Measurements from ENCODE around the gene ZBTB8OS.
"Not testable (repeated sequence)": the region's sequence is repeated elsewhere in the genome, so short reads cannot be mapped to it uniquely, and the experiment has no call there.

The ZBTB8OS gene

GRCh38 chr1:32647308-32648134 lies 2.8 kb downstream of the ZBTB8OS start:
- no peak for FAIRE-seq

DNA sequence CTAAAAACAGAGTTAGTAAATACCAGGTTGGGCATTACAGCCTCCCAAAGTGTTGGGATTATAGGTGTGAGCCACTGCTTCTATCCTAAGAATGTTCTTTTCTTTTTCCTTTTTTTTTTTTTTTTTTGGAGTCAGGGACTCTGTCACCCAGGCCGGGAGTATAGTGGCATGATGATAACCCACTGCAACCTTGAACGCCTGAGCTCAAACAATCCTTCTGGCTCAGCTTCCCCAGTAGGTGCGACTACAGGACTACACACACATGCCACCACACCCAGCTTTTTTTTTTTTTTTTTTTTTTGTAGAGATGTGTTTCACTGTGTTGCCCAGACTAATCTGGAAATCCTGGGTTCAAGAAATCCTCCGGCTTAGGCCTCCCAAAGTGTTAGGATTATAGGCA lies 5.9 kb downstream of the ZBTB8OS start:
- FAIRE-seq, result no peak

DNA sequence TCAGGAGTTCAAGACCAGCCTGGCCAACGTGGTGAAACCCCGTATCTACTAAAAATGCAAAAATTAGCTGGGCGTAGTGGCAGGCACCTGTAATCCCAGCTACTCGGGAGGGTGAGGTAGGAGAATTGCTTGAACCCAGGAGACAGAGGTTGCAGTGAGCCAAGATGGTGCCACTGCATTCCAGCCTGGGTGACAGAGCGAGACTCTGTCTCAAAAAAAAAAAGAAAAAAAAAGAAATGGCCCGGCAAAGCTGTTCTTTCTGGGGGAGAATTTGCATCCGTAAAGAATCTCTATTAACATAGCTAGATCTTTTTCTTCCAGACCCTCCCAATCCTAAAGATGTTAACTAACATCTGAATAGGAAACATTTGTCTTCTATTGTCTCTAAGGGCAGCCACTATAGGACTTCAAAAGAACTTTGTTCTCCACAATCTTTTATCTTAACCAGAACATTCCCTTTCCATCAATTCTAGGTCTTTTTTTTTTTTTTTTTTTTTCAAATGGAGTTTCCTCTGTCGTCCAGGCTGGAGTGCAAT lies 8.0 kb downstream of the ZBTB8OS start:
- not testable (repeated sequence) for FAIRE-seq

DNA sequence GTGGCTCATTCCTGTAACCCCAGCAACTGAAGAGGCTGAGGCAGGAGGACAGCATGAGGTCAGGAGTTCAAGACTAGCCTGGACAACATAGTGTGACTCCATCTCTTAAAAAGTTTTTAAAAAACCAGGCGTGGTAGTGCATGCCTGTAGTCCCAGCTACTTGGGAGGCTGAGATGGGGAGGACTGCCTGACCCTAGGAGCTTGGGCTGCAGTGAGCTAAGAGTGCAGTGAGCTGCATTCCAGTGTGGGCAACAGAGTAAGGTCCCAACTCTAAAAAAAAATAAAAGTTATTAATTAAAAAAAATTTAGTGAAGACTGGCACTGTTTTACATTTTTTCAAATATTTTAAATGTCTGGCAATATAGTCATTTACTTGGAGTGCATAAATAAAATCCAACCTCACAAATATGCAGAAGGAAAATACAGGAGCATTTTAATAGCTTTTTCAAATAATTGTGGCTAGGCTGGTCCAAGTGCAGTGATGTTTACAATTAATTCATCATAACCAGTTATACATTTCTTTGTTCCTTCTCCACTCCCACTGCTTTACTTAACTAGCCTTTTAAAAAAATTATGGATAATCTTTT lies 10.8 kb downstream of the ZBTB8OS start:
- no peak for FAIRE-seq

DNA sequence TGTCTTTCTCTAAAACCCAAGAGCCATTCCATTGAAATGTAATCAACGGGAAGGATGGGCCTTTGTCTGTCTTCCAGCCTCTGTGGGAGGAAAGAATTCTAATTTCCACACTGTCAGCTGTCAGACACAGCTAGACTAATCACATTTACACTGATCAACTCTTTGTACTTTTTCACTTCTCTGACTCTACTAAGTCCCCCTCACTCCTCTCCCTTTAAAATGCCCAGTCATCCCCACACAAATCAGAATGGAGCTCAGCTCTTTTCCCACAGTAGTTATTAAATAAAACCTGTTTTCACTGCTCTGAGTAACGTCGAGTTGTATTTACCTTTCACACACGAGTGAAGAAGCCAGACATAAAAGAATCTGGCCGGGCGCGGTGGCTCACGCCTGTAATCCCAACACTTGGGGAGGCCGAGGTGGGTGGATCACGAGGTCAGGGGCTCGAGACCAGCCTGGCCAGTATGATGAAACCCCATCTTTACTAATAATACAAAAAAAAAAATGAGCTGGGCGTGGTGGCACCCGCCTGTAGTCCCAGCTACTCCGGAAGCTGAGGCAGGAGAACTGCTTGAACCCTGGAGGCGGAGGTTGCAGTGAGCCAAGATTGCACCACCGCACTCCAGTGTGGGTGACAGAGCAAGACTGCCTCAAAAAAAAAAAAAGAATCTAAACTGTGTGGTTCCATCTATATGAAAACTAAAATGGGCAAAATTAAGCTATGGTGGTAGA lies 13.3 kb downstream of the ZBTB8OS start:
- no peak for FAIRE-seq

DNA sequence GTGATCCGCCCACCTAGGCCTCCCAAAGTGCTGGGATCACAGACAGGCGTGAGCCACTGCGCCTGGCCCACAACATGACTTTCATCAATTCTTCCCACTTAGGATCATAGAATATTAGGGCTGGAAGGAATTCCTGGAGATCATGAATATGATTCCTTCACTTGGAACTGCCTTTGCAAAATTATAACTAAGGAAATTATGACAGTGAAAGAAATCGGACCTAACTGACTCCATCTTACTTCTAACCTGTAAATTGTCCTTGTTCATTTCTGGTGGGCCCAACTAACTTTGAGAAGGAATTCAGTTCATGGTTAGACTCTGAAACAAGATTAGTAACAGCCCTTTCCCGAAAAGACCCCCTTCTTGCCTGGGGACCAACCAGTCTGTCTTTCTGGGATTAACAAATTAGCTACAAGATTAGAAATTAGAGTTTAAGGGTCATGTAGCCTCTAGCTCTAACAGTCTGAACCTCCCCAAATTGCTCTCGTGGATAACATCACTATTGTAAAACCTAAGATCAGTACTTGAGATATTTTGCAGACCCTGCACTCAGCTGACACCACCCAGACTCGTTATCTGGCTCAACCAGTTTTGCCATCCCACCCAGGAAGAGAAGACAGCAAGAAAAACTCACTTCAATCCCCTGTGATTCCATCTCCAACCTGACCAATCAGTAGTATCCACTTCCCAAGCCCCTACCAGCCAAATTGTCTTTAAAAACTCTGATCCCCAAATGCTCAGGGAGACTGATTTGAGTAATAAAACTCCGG lies 14.7 kb downstream of the ZBTB8OS start:
- no peak for FAIRE-seq

GRCh38 chr1:32632829-32633228 lies 17.5 kb downstream of the ZBTB8OS start:
- FAIRE-seq, result no peak

DNA sequence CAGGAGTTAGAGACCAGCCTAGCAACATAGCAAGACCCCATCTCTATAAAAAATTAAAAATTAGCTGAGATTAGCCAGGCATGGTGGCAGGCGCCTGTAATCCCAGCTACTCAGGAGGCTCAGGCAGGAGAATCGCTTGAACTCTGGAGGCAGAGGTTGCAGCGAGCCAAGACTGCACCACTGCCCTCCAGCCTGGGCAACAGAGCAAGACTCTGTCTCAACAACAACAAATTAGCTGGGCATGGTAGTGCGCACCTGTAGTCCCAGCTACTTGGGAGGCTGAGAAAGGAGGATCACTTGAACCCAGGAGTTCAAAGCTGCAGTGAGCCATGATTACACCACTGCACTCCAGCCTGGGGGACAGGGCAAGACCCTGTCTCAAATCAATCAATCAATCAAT lies 20.2 kb downstream of the ZBTB8OS start:
- not testable (repeated sequence) for FAIRE-seq

DNA sequence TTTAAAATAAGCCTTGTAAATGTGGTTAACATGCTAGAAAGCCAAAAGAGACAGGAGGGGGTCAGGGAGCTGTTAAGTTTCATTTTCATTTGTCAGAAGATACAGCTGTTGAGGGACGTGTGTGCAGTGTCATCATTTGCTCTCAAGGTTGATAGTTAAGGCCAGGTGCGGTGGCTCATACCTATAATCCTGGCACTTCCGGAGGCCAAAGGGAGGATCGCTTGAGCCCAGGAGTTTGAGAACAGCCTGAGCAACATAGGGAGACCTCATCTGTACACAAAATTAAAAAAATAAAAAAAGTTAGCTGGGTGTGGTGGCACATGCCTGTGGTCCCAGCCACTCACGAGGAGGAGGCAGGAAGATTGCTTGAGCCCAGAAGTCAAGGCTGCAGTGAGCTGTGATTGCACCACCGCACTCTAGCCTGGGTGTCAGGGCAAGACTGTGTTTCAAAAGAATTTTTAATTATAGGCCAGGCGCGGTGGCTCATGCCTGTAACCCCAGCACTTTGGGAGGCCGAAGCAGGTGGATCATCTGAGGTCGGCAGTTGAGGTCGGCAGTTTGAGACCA lies 22.7 kb downstream of the ZBTB8OS start:
- no peak for FAIRE-seq

- no peak for FAIRE-seq
Observed at GRCh38 chr1:32626176-32626575, 24.2 kb downstream of the ZBTB8OS start.

DNA sequence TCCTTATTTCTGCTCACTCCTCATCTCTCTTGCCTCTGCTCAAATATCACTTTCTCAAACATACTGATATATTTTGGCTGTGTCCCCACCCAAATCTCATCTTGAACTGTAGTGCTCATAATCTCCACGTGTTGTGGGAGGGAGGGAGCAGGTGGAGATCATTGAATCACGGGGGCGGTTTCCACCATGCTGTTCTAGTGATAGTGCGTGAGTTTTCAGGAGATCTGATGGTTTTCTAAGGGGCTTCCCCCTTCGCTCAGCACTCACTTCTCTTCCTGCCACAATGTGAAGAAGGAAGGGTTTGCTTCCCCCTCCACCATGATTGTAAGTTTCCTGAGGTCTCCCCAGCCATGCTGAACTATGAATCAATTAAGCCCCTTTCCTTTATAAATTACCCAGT lies 26.6 kb downstream of the ZBTB8OS start:
- FAIRE-seq, result no peak

GRCh38 chr1:32622806-32623681 lies 27.3 kb downstream of the ZBTB8OS start:
- no peak for FAIRE-seq

DNA sequence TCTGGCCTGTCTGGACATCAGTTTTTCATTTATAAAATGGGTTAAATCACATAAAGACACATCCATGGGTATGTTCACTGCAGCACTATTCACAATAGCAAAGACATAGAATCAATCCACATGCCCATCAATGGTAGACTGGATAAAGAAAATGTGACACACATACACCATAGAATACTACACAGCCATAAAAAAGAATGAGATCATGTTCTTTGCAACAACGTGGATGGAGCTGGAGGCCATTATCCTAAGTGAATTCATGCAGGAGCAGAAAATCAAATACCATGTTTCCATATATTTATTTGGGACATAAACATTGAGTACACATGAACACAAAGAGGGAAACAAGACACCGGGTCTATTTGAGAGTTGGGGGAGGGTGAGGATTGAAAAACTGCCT lies 28.1 kb downstream of the ZBTB8OS start:
- no peak for FAIRE-seq

- no peak for FAIRE-seq
Observed at GRCh38 chr1:32619701-32620485, 30.5 kb downstream of the ZBTB8OS start.

DNA sequence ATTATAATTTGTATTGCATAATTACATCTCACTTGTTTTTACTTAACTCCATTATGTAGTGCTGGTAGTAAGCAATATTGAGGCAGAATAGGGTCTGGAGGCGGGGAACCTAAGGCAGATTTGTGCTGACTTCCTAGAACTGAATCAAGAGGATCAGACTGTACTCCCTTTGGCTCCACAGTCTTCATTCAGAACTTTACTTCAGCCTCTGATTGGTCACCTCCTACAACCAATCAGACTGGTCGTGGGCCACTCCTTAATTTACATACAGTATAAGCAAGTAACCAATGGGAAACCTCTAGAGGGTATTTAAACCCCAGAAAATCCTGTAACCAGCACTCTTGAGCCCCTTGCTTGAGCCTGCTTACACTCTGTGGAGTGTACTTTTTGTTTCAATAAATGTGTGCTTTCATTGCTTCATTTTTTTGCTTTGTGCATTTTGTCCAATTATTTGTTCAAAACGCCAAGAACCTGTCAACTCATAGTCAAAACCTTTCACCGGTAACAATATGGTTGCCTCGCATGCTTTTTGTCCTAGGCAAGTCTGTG lies 31.6 kb downstream of the ZBTB8OS start:
- no peak for FAIRE-seq

GRCh38 chr1:32613472-32613871 lies 36.9 kb downstream of the ZBTB8OS start:
- FAIRE-seq, result no peak

- FAIRE-seq, result no peak
Observed at GRCh38 chr1:32612189-32612881, 38.0 kb downstream of the ZBTB8OS start.

DNA sequence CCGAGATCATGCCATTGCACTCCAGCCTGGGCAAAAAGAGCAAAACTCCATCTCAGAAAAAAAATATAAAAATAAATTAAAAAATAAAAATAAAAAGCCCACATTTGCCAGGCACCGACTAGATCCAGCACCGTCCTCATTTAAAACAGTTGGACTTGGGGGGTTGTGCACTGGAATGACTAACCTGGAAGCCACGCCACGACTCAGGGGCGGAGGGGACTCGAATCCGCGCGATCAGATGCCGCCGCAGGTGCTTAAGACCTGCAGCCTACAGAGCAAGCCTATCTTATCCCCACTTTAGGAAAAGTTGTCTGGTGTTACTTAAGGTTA lies 38.5 kb downstream of the ZBTB8OS start:
- FAIRE-seq, result no peak

GRCh38 chr1:32609180-32609579 lies 41.2 kb downstream of the ZBTB8OS start:
- no peak for FAIRE-seq

Data from islet of Langerhans (tissue), 1 donor.